Measurements from ENCODE around the gene DMXL2. TPM values are rescaled to one million over a fixed set of nuclear protein-coding genes. Genes with fewer than 3 reads are reported as not detected.

DMXL2 gene, protein sequence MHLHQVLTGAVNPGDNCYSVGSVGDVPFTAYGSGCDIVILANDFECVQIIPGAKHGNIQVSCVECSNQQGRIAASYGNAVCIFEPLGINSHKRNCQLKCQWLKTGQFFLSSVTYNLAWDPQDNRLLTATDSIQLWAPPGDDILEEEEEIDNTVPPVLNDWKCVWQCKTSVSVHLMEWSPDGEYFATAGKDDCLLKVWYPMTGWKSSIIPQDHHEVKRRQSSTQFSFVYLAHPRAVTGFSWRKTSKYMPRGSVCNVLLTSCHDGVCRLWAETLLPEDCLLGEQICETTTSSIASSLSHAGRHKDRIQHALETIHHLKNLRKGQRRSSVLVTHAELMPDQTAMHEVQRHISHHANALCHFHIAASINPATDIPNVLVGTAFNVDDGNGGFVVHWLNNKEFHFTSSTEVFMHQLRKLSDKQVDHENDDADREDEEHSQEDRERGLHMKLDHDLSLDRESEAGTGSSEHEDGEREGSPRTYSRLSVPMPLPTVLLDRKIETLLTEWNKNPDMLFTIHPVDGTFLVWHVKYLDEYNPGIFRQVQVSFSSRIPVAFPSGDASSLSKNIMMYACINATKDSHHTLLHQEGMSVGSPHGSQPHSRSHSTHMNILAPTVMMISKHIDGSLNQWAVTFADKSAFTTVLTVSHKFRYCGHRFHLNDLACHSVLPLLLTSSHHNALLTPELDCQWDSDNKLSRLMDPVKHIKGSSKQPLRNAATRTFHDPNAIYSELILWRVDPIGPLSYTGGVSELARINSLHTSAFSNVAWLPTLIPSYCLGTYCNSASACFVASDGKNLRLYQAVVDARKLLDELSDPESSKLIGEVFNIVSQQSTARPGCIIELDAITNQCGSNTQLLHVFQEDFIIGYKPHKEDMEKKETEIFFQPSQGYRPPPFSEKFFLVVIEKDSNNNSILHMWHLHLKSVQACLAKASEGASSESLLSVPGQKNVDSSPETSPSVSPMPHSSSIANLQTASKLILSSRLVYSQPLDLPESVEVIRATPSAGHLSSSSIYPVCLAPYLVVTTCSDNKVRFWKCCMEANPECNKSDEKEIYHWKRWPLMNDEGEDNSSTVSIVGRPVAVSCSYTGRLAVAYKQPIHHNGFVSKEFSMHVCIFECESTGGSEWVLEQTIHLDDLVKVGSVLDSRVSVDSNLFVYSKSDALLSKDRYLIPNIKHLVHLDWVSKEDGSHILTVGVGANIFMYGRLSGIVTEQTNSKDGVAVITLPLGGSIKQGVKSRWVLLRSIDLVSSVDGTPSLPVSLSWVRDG (N-terminal part only)
- total RNA-seq, result 38.5 and 46.7 TPM in 2 replicates

DNA sequence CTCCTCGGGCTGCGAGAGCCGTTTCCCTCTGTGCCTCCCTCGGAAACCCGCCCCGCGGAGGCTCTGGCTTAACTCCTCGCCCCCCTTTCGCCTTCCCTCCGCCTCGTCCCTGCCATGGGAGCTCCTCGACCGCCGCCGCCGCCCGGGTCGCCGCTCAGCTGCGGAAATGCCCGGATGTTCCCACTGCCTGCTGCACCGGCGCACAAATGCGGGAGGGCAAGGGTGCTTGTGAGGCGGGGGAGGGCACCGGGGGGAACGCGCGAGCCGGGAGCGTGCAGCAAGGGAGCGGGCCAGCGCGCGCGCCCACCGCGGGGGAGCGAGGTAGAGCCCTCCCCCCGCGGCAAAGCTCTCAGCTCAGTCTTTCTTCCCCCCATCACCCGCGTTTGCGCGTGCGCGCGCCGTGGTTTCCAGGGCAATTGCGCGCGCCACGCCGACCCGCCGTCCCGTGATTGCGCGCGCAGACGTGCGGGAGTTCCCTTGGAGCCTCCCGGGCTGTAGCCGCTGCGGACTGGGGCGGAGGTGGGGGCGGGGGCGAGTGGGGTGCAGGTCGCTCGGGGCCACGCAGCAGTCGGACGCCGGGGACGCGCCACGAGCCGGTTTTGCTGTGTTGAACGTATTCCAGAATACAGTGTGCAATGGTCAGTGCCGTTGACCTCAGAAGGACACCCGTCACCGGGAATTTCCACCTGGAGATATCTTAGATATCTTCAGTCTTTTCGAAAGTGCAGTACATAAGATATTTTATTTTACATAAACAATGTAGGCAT is at the start of gene DMXL2:
Gene DMXL2, minus strand, starts transcription at position 168 of the 767 bp plus-strand sequence. CDS start 226 bp downstream, outside the sequence.

Other genes starting within 250 kb of the DMXL2 start
- under 0.01 TPM in 1 of 2 replicates, not detected in the other for gene SCG3, start 58.7 kb upstream of the DMXL2 start, total RNA-seq
- gene LYSMD2, start 114.9 kb upstream of the DMXL2 start, total RNA-seq, result 4.8 and 5.4 TPM in 2 replicates
- 6.9 and 9.3 TPM in 2 replicates for gene TMOD2, start 128.8 kb upstream of the DMXL2 start, total RNA-seq
- gene TMOD3, start 206.9 kb upstream of the DMXL2 start, total RNA-seq, result 56.2 and 65.0 TPM in 2 replicates

Measured in articular chondrocyte of knee joint (primary cell).